Omental fat pad (tissue), 4 donors: ENCODE data around the gene LYRM9. TPM values are rescaled to one million over a fixed set of nuclear protein-coding genes. Genes with fewer than 3 reads are reported as not detected.
"Not testable (repeated sequence)": the region's sequence is repeated elsewhere in the genome, so short reads cannot be mapped to it uniquely, and the experiment has no call there.

ENCODE experiments used
- ATAC-seq: fragments of 150-250 bp; one replicate; pipeline ENCODE4 v1.9.1; 2016; ENCODE audit warnings: mild to moderate bottlenecking, moderate library complexity; ENCODE audit not compliant: low FRiP score
- DNase-seq: peaks from one replicate; pipeline ENCODE4 v3.0.0-alpha.2; 2019; ENCODE audit warnings: low spot score
- total RNA-seq, 4 donors: library from RNA; depleted of rRNA; stranded (reverse); fragments of >200 nt; gene quantifications; one replicate each; pipeline ENCODE4 v1.1.0, GENCODE V29; 2016
- TF ChIP-seq, protein P1 (sequence below), 3 donors: fragments of 450-650 bp; IDR thresholded peaks; one replicate each; pipeline ENCODE4 v1.5.1; 2016 to 2017; ENCODE audit warnings: antibody characterized with exemption in 3 of 3, mild to moderate bottlenecking in 3 of 3, moderate library complexity in 2 of 3

LYRM9 gene
- total RNA-seq, 4 donors from 2014 or later, result 10.4 to 24.0 (median 18.5) TPM

DNA sequence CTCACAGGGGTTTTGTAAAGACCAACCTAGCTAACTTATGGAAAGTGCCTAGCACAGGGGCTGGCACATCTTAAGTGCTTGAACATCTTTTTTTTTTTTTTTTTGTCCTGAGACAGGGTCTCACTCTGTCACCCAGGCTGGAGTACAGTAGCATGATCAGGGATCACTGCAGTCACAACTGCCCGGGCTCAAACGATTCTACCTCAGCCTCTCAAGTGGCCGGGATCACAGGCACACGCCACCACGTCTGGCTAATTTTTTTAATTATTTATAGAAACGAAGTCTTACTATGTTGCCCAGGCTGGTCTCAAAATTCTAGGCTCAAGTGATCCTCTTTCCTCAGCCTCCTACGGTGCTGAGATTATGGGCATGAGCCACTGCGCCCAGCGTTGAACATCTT, 1.3 kb downstream of the LYRM9 start:
- TF ChIP-seq, protein P1, sequence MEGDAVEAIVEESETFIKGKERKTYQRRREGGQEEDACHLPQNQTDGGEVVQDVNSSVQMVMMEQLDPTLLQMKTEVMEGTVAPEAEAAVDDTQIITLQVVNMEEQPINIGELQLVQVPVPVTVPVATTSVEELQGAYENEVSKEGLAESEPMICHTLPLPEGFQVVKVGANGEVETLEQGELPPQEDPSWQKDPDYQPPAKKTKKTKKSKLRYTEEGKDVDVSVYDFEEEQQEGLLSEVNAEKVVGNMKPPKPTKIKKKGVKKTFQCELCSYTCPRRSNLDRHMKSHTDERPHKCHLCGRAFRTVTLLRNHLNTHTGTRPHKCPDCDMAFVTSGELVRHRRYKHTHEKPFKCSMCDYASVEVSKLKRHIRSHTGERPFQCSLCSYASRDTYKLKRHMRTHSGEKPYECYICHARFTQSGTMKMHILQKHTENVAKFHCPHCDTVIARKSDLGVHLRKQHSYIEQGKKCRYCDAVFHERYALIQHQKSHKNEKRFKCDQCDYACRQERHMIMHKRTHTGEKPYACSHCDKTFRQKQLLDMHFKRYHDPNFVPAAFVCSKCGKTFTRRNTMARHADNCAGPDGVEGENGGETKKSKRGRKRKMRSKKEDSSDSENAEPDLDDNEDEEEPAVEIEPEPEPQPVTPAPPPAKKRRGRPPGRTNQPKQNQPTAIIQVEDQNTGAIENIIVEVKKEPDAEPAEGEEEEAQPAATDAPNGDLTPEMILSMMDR (IDR thresholded peaks at IDR 0.05), result no peak
- DNase-seq, result no peak
- no peak for ATAC-seq

DNA sequence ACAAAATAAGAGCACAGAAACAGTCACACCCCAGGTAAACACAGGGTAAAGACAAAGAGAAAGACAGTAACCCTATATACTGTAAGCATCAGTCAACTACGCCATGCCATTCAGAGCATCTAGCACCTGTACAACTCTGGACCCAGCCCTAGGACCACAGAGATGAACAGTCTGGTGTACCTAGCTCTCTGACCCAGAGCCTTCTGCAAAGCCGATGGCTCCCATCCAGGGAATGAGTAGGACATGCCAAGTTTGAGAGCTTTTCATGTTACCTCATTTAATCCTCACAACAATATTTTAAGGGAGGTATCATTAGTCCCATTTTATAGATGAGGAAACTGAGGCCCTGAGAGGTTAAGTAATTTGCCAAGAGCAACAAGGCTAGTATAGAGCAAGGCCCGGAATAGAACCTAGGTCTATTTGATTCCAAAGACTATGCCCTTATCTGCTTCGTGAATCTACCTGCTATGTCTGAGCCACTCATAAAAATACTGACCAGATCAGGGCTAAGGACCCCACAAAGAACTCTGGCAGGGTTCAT, 3.4 kb downstream of the LYRM9 start:
- DNase-seq, result no peak
- TF ChIP-seq, protein P1 (IDR thresholded peaks at IDR 0.05), result no peak
- no peak for ATAC-seq

DNA sequence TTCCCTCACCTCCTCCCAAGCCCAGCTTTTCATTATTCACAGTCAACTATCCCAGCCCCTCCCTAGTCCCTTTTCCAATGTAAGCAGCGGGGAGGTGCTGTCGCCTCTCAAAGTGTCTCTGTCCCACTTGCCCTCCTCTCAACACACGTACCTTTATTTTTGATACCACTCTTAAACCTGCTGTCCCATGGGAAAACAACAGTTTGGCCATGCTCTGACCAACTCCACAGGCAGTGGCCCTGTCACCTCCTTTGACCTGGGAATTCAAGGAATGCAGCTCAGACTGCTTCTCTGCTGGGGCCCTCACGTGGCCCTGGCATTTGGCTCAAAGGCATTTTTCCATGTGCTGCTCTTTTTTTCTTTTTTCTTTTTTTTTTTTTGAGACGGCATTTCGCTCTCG, 4.2 kb downstream of the LYRM9 start:
- no peak for ATAC-seq
- no peak for DNase-seq
- TF ChIP-seq, protein P1 (IDR thresholded peaks at IDR 0.05), result no peak

DNA sequence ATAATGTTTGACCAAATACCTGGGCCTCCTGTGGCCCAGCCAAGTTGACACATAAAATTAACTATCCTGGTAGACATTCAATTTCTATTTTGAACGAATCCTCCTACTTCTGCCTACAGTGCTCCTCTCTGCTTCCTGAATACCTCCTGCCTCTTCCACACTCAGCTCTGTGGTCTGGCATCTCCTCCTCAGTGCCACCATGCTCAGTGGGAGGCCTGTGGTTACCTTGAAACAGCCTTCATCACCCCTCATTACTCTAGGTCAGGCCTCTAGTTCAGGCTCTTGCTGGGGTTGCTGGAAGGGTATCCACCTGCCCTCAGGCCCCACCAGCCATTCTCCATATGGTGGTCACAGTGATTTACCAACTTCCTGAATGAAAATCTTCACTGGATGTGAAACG, 5.1 kb downstream of the LYRM9 start:
- DNase-seq (no peak), ATAC-seq (no peak)
- TF ChIP-seq, protein P1 (IDR thresholded peaks at IDR 0.05), result no peak

DNA sequence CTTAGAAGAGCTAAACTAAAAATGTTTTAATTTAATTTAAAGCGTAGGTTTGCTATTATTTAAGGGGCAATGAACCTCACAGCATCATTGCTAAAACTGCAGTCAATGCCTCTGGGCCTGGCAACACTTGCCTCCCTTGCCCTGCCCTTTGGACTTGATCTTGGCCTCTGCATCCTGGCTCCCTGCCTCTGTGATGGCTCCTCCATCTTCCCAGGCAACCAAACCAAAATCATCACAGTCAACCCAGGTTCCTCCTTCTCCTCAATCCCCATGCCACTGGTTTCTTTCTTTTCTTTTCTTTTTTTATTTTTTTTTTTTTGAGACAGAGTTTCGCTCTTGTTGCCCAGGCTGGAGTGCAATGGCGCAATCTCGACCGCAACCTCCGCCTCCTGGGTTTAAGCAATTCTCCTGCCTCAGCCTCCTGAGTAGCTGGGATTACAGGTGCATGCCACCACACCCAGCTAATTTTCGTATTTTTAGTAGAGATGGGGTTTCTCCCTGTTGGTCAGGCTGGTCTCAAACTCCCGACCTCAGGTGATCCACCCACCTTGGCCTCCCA, 6.7 kb downstream of the LYRM9 start:
- ATAC-seq, DNase-seq: not testable (repeated sequence)

DNA sequence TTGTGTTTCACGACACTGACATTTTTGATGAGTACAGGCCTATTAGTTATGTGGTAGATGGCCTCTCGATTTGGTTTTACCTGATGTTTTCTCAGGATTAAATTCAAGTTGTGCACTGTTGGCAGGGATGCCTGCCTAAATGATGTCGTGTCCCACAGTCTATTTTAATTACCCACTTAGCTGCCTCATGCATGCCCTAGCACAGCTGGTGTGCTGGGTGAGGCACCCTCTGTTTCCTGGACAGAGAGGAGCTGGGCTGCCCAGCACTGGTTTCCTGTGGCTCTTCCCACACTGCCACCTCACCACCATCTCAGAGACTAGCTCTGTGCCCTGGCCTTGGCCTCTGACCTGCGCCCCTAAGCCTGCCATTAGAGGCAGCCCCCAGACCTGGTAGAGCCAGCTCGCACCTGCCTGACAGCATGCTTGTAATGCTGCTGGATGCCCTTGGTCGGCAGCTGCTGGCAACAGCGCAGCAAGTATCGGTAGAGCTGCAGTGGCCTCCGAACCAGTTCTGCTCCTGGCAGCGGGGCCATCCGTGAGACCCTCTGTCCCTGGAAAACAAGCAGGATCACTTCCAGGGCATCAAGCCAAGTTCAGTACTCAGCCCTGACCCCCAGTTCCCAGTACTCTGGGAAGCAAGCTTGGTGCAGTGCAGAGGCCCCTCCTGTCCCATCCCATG, 10.9 kb downstream of the LYRM9 start:
- ATAC-seq (no peak), DNase-seq (no peak)
- TF ChIP-seq, protein P1 (IDR thresholded peaks at IDR 0.05), result no peak

DNA sequence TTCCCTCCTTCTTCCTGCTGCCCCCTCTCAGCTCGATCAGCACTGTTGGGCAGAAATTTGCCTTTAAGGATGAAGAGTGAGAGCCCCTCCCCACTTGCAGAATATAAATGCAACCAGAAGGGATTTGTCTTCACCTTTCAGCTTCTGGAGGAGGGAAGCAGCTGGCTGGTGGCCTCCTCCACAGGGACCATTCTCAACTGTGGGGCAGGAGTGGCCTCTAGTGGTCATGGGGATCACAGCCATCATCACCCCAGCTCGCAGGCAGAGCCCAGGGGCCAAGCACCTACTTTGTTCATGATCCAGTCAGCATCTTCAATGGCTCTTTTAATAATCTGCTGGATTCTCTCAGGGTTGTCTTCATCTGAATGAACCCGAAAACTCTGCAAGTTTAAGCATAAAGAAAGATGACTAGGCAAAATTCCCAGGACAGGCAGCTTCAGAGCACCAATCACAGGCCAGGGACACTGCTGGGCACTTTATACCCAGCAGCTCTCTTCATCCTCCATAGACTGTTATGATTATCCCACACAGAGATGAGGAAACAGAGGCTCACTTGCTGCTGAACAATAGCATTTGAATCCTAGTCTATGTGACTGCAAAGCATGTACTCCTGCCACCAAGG, 13.1 kb downstream of the LYRM9 start:
- DNase-seq, result no peak
- peak; percentile 57 for ATAC-seq
- TF ChIP-seq, protein P1 (IDR thresholded peaks at IDR 0.05), result no peak
